ENCODE data around the gene HAAO. TPM values are rescaled to one million over a fixed set of nuclear protein-coding genes. Genes with fewer than 3 reads are reported as not detected.
"Not testable (repeated sequence)": the region's sequence is repeated elsewhere in the genome, so short reads cannot be mapped to it uniquely, and the experiment has no call there.

Gene HAAO
- total RNA-seq, 2 donors from 2014 or later = 1.4 to 2.6 TPM

- Histone ChIP-seq H3K4me3 (no peak overlapping the region), H3K27ac (peak overlapping the region; percentile 48 to 72), H3K27me3 (no peaks in the 10 kb centered on the region), H3K36me3 (no peaks in the 10 kb centered on the region), H3K4me1 (peaks cover 0 to 5% of the 10 kb centered on the region in 2 donors), H3K9me3 (no peaks in the 10 kb centered on the region)
- no peak for TF ChIP-seq CTCF (IDR thresholded peaks at IDR 0.05)
- DNase-seq (ENCODE audit: low spot score) = peak; percentile 91
Measured at GRCh38 chr2:42835577-42836371, 43.4 kb upstream of the HAAO start.

- peaks cover 0 to 10% of the 10 kb centered on the region in 2 donors for H3K4me1 ChIP-seq
- no peak overlapping the region for H3K4me3 ChIP-seq
- TF ChIP-seq CTCF (IDR thresholded peaks at IDR 0.05) = no peak
- no peak overlapping the region for H3K27ac ChIP-seq
- H3K36me3 ChIP-seq = no peaks in the 10 kb centered on the region
- H3K27me3 ChIP-seq = no peaks in the 10 kb centered on the region
- DNase-seq (ENCODE audit: low spot score) = peak; percentile 54
- H3K9me3 ChIP-seq = no peaks in the 10 kb centered on the region
Measured at GRCh38 chr2:42834161-42834560, 41.8 kb upstream of the HAAO start.

GRCh38 chr2:42832289-42832634 lies 39.9 kb upstream of the HAAO start:
- DNase-seq (ENCODE audit: low spot score) = no peak
- TF ChIP-seq CTCF (IDR thresholded peaks at IDR 0.05) = no peak
- H3K9me3 ChIP-seq = no peaks in the 10 kb centered on the region

GRCh38 chr2:42831575-42832288 lies 39.3 kb upstream of the HAAO start:
- H3K36me3 ChIP-seq, H3K27me3 ChIP-seq, H3K27ac ChIP-seq, H3K4me3 ChIP-seq, H3K9me3 ChIP-seq: not testable (repeated sequence)
- DNase-seq (ENCODE audit: low spot score) = peak; percentile 43
- peaks cover 0 to 29% of the 10 kb centered on the region in 2 donors for H3K4me1 ChIP-seq

More at GRCh38 chr2:42832289-42832634, 39.9 kb upstream of the HAAO start:
- Histone ChIP-seq H3K4me1 (peaks cover 0 to 29% of the 10 kb centered on the region in 2 donors), H3K27ac (no peak overlapping the region), H3K36me3 (no peaks in the 10 kb centered on the region), H3K27me3 (no peaks in the 10 kb centered on the region), H3K4me3 (no peak overlapping the region)

GRCh38 chr2:42830922-42831574 lies 38.7 kb upstream of the HAAO start:
- H3K27ac ChIP-seq = no peak overlapping the region
- no peak for TF ChIP-seq CTCF (IDR thresholded peaks at IDR 0.05)
- no peaks in the 10 kb centered on the region for H3K27me3 ChIP-seq
- H3K9me3 ChIP-seq = no peaks in the 10 kb centered on the region
- peak; percentile 38 for DNase-seq (ENCODE audit: low spot score)
- no peaks in the 10 kb centered on the region for H3K36me3 ChIP-seq
- H3K4me3 ChIP-seq = no peak overlapping the region
- H3K4me1 ChIP-seq = peaks cover 0 to 29% of the 10 kb centered on the region in 2 donors

Measured in right atrium auricular region (tissue), 2 donors.